ENCODE measurements around the gene NEDD4L.

NEDD4L gene

DNA sequence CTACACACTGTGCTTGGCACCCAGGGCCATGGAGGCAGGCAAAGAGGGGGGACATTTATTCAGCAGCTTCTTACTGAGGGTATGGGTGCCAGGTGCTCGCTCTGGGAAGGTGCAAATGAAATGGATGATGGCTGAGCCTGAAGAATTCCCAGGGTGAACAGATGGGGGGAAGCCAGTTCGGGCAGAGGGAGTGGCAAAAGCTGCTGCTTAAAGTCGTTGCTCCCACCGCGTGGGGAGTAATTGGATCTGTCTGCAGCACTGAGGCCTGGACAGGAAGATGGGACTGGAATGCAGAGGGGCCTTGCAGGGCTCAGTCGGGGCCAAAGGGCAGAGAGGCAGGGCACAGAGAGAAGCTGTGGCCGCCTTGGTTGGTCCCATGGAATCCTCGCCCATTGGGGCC lies 51.2 kb downstream of the NEDD4L start:
- peaks cover 51% of the 10 kb centered on the region for H3K4me1 ChIP-seq (ENCODE audit: control insufficient read depth, insufficient read depth, low read length)
- H3K27ac ChIP-seq (ENCODE audit: low read depth, low read length): no peak overlapping the region
- no peaks in the 10 kb centered on the region for H3K9me3 ChIP-seq (ENCODE audit: control insufficient read depth, insufficient read depth, low read depth, low read length)
- H3K36me3 ChIP-seq (ENCODE audit: control insufficient read depth, insufficient read depth, low read length): no peaks in the 10 kb centered on the region
- no peak overlapping the region for H3K9ac ChIP-seq (ENCODE audit: low read length)
- H3K4me3 ChIP-seq (ENCODE audit: low read depth, low read length): no peak overlapping the region
- no peaks in the 10 kb centered on the region for H3K27me3 ChIP-seq (ENCODE audit: control insufficient read depth, insufficient read depth, low read length)

DNA sequence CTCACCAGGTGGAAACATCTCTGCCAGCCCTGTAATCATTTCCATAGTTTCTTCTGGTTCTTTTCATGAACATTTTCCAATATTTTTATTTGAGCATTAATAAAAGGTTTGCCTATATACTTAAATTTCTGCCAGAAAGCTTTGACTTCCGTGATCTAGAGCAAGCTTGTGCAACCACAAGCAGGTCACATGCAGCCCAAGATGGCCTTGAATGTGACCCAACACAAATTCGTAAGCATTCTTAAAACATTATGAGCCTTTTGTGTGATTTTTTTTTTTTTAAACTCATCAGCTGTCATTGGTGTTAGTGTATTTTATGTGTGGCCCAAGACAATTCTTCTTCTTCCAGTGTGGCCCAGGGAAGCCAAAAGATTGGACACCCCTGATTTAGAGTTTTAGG lies 51.6 kb downstream of the NEDD4L start:
- peaks cover 51% of the 10 kb centered on the region for H3K4me1 ChIP-seq (ENCODE audit: control insufficient read depth, insufficient read depth, low read length)

DNA sequence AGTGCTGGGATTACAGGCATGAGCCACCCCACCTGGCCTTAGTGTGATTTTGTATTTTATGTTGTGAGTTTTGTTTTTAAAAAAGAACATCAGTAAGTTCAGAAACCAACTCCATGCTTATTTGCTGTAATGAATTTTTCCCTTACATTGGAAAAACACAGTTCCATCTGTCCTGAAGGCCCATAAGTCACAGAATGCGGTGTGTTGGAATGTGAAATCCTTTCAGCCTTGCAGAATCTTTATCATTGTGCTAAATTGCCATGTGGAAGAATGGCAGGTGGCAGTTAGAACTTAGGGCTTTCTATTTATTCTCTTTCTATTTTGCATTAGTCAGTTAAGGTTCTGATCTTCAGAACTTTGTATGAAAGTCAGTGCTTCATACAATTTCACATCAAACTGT lies 52.6 kb downstream of the NEDD4L start:
- no peaks in the 10 kb centered on the region for H3K27me3 ChIP-seq (ENCODE audit: control insufficient read depth, insufficient read depth, low read length)
- no peak overlapping the region for H3K27ac ChIP-seq (ENCODE audit: low read depth, low read length)
- H3K36me3 ChIP-seq (ENCODE audit: control insufficient read depth, insufficient read depth, low read length): no peaks in the 10 kb centered on the region
- H3K9ac ChIP-seq (ENCODE audit: low read length): no peak overlapping the region
- no peak overlapping the region for H3K4me3 ChIP-seq (ENCODE audit: low read depth, low read length)
- peaks cover 55% of the 10 kb centered on the region for H3K4me1 ChIP-seq (ENCODE audit: control insufficient read depth, insufficient read depth, low read length)
- H3K9me3 ChIP-seq (ENCODE audit: control insufficient read depth, insufficient read depth, low read depth, low read length): no peaks in the 10 kb centered on the region

More for the DNA sequence above, 51.6 kb downstream of the NEDD4L start:
- H3K27me3 ChIP-seq (ENCODE audit: control insufficient read depth, insufficient read depth, low read length): no peaks in the 10 kb centered on the region
- H3K36me3 ChIP-seq (ENCODE audit: control insufficient read depth, insufficient read depth, low read length): no peaks in the 10 kb centered on the region
- no peaks in the 10 kb centered on the region for H3K9me3 ChIP-seq (ENCODE audit: control insufficient read depth, insufficient read depth, low read depth, low read length)
- H3K4me3 ChIP-seq (ENCODE audit: low read depth, low read length): no peak overlapping the region
- H3K9ac ChIP-seq (ENCODE audit: low read length): no peak overlapping the region
- no peak overlapping the region for H3K27ac ChIP-seq (ENCODE audit: low read depth, low read length)

DNA sequence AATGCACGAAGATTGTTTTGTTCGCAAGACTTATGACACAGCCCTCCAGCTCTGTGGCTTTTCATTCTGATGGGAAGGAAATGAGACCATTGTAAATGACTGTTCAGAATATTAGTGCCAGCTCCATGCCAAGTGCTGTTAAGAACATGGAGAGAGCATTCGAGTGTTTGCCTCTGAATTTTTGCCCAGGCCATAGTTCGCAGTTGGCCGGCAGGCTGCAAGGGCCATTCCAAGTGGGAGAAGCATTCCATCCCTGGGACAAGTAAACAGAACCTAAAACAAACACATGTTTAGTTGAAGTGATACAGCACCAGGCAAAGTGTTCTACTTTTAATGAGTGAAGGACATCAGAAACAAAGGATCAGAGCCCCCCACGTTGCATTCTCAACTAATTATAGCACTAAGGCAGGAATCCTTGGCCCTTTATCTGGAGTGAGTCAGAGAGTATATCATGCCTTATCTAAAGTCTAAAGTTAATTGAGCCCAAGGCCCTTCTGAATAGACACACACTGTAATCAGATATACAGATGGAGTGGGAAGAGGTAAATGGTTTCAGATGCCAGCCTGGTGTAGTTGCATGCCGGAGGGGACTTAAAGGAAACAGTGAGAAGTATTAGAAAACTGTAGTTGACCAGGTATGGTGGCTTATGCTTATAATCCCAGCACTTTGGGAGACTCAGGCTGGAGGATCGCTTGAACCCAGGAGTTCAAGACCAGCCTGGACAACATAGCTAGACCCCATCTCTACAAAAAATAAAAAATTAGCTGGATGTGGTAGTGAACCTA lies 53.3 kb downstream of the NEDD4L start:
- Histone ChIP-seq H3K9ac (ENCODE audit: low read length) (no peak overlapping the region), H3K4me3 (ENCODE audit: low read depth, low read length) (no peak overlapping the region), H3K9me3 (ENCODE audit: control insufficient read depth, insufficient read depth, low read depth, low read length) (no peaks in the 10 kb centered on the region), H3K27ac (ENCODE audit: low read depth, low read length) (no peak overlapping the region), H3K27me3 (ENCODE audit: control insufficient read depth, insufficient read depth, low read length) (no peaks in the 10 kb centered on the region), H3K4me1 (ENCODE audit: control insufficient read depth, insufficient read depth, low read length) (peaks cover 62% of the 10 kb centered on the region), H3K36me3 (ENCODE audit: control insufficient read depth, insufficient read depth, low read length) (no peaks in the 10 kb centered on the region)

- H3K4me3 ChIP-seq (ENCODE audit: low read depth, low read length): no peak overlapping the region
- H3K9me3 ChIP-seq (ENCODE audit: control insufficient read depth, insufficient read depth, low read depth, low read length): no peaks in the 10 kb centered on the region
- H3K27ac ChIP-seq (ENCODE audit: low read depth, low read length): no peak overlapping the region
- no peaks in the 10 kb centered on the region for H3K27me3 ChIP-seq (ENCODE audit: control insufficient read depth, insufficient read depth, low read length)
- no peak overlapping the region for H3K9ac ChIP-seq (ENCODE audit: low read length)
- peaks cover 65% of the 10 kb centered on the region for H3K4me1 ChIP-seq (ENCODE audit: control insufficient read depth, insufficient read depth, low read length)
- H3K36me3 ChIP-seq (ENCODE audit: control insufficient read depth, insufficient read depth, low read length): no peaks in the 10 kb centered on the region
These were observed 53.8 kb downstream of the NEDD4L start for GRCh38 chr18:58097907-58098166.

GRCh38 chr18:58098706-58099105 lies 54.7 kb downstream of the NEDD4L start:
- Histone ChIP-seq H3K27ac (ENCODE audit: low read depth, low read length) (no peak overlapping the region; the same call in 1 of the 2 replicates), H3K9me3 (ENCODE audit: control insufficient read depth, insufficient read depth, low read depth, low read length) (no peaks in the 10 kb centered on the region), H3K9ac (ENCODE audit: low read length) (no peak overlapping the region), H3K36me3 (ENCODE audit: control insufficient read depth, insufficient read depth, low read length) (no peaks in the 10 kb centered on the region), H3K27me3 (ENCODE audit: control insufficient read depth, insufficient read depth, low read length) (no peaks in the 10 kb centered on the region), H3K4me3 (ENCODE audit: low read depth, low read length) (no peak overlapping the region), H3K4me1 (ENCODE audit: control insufficient read depth, insufficient read depth, low read length) (peaks cover 57% of the 10 kb centered on the region)

GRCh38 chr18:58100154-58100553 lies 56.1 kb downstream of the NEDD4L start:
- H3K4me3 ChIP-seq (ENCODE audit: low read depth, low read length): no peak overlapping the region
- no peak overlapping the region for H3K9ac ChIP-seq (ENCODE audit: low read length)
- H3K36me3 ChIP-seq (ENCODE audit: control insufficient read depth, insufficient read depth, low read length): no peaks in the 10 kb centered on the region
- H3K9me3 ChIP-seq (ENCODE audit: control insufficient read depth, insufficient read depth, low read depth, low read length): no peaks in the 10 kb centered on the region
- peaks cover 47% of the 10 kb centered on the region for H3K4me1 ChIP-seq (ENCODE audit: control insufficient read depth, insufficient read depth, low read length)
- H3K27ac ChIP-seq (ENCODE audit: low read depth, low read length): no peak overlapping the region
- no peaks in the 10 kb centered on the region for H3K27me3 ChIP-seq (ENCODE audit: control insufficient read depth, insufficient read depth, low read length)

DNA sequence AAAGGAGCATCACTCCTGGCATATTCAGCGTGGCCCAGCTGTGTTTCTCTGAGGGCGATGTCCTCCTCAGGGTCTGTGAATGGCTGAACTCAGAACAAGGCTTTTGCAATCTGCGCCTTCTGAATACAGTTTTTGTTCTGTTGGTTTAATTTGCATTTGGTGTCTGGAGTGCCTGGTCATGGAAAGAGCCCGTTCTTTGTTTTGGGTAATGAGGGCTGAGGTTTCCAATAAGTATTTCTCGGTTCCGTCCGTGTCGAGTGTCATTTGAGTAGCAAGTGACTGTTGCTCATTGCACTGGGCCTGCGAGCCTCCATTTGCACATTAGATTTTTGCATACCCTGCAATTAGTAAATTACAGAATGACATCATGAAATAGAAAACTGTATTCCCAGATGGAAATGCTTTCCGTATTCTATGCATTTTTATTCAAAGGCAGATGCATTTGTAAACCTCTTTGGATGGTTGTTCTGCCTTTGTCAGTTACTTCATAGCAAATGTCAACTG lies 57.3 kb downstream of the NEDD4L start:
- Histone ChIP-seq H3K27ac (ENCODE audit: low read depth, low read length) (no peak overlapping the region), H3K4me1 (ENCODE audit: control insufficient read depth, insufficient read depth, low read length) (peaks cover 55% of the 10 kb centered on the region), H3K4me3 (ENCODE audit: low read depth, low read length) (no peak overlapping the region), H3K9me3 (ENCODE audit: control insufficient read depth, insufficient read depth, low read depth, low read length) (no peaks in the 10 kb centered on the region), H3K36me3 (ENCODE audit: control insufficient read depth, insufficient read depth, low read length) (no peaks in the 10 kb centered on the region), H3K9ac (ENCODE audit: low read length) (no peak overlapping the region), H3K27me3 (ENCODE audit: control insufficient read depth, insufficient read depth, low read length) (no peaks in the 10 kb centered on the region)

DNA sequence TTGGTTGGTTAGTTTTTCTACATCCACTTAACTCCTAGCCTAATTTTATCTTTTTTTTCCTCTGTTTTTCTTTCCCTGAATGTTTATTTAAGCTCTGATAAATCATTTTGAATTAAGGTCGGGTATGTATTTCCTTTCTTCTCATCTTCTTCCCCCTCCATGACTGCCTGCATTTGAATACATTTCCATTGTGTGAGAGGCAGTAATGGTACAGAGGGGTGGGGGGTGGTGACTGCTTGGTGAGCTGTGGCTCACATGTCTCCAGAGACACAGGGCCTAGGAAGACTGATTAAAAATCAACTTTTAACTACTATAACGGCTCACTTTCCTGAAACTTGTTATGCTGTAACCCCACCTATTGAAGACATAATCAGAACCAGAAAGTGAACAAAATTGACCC lies 58.0 kb downstream of the NEDD4L start:
- H3K9ac ChIP-seq (ENCODE audit: low read length): no peak overlapping the region
- H3K36me3 ChIP-seq (ENCODE audit: control insufficient read depth, insufficient read depth, low read length): no peaks in the 10 kb centered on the region
- no peaks in the 10 kb centered on the region for H3K27me3 ChIP-seq (ENCODE audit: control insufficient read depth, insufficient read depth, low read length)
- no peaks in the 10 kb centered on the region for H3K9me3 ChIP-seq (ENCODE audit: control insufficient read depth, insufficient read depth, low read depth, low read length)
- H3K27ac ChIP-seq (ENCODE audit: low read depth, low read length): no peak overlapping the region
- no peak overlapping the region for H3K4me3 ChIP-seq (ENCODE audit: low read depth, low read length)
- H3K4me1 ChIP-seq (ENCODE audit: control insufficient read depth, insufficient read depth, low read length): peaks cover 53% of the 10 kb centered on the region

- no peak overlapping the region for H3K4me3 ChIP-seq (ENCODE audit: low read depth, low read length)
- H3K36me3 ChIP-seq (ENCODE audit: control insufficient read depth, insufficient read depth, low read length): no peaks in the 10 kb centered on the region
- H3K4me1 ChIP-seq (ENCODE audit: control insufficient read depth, insufficient read depth, low read length): peaks cover 49% of the 10 kb centered on the region
- no peak overlapping the region for H3K27ac ChIP-seq (ENCODE audit: low read depth, low read length)
- H3K9ac ChIP-seq (ENCODE audit: low read length): no peak overlapping the region
- H3K9me3 ChIP-seq (ENCODE audit: control insufficient read depth, insufficient read depth, low read depth, low read length): no peaks in the 10 kb centered on the region
- H3K27me3 ChIP-seq (ENCODE audit: control insufficient read depth, insufficient read depth, low read length): no peaks in the 10 kb centered on the region
These were observed 58.8 kb downstream of the NEDD4L start for GRCh38 chr18:58102875-58103274.

DNA sequence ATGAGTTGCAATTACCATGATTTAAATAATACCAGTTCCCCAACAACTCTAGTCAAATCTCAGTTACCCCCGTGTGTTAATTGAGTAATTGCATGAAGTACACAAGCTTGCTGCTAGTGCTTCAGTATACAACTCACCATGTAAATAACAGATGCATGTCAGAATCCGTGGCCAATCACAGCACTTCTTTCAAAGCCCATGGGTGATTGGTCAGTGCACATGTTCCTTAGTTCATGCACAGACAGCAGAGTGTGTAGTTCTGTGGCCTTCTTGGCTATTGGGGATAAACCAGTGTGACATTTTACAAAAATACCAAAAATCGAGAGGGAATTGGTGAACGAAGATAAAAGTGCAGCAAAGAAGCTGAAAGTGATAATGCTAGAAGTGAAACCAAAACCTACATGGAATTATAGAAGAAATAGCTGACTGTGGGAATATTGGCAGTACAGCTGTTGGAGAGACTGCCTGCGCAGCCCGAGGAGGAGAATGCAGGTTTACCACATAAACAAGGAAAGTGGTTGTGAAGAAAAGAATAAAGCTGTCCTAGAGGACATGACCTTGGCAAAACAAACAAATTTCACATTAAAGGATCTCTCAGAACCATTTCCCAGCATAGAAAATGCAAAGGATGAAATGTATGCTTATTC lies 59.4 kb downstream of the NEDD4L start:
- Histone ChIP-seq H3K9me3 (ENCODE audit: control insufficient read depth, insufficient read depth, low read depth, low read length) (no peaks in the 10 kb centered on the region), H3K4me3 (ENCODE audit: low read depth, low read length) (no peak overlapping the region), H3K27ac (ENCODE audit: low read depth, low read length) (no peak overlapping the region), H3K27me3 (ENCODE audit: control insufficient read depth, insufficient read depth, low read length) (no peaks in the 10 kb centered on the region), H3K36me3 (ENCODE audit: control insufficient read depth, insufficient read depth, low read length) (no peaks in the 10 kb centered on the region), H3K4me1 (ENCODE audit: control insufficient read depth, insufficient read depth, low read length) (peaks cover 47% of the 10 kb centered on the region), H3K9ac (ENCODE audit: low read length) (no peak overlapping the region)

All from HUES6 (cell line).